K562 (cell line): ENCODE results near the gene ABHD12. TPM values are rescaled to one million over a fixed set of nuclear protein-coding genes. Genes with fewer than 3 reads are reported as not detected.

Experiments used
- BHLHE40 ChIP-seq: IDR thresholded peaks from 2 replicates; pipeline ENCODE4 v1.6.1; 2011; ENCODE audit warnings: low read length, improper control_type of control experiment
- CHD4 ChIP-seq: fragments of 200-600 bp; sonication (generic); IDR thresholded peaks from 3 replicates; pipeline ENCODE4 v1.6.1; 2012; ENCODE audit warnings: low read depth, mild to moderate bottlenecking, mixed read lengths, low read length, inconsistent platforms; ENCODE audit not compliant: insufficient read depth, insufficient replicate concordance, poor library complexity, severe bottlenecking
- DPF2 ChIP-seq: fragments of 450-650 bp; IDR thresholded peaks from 2 replicates; pipeline ENCODE4 v1.6.1; 2016
- EZH2 ChIP-seq: IDR thresholded peaks from 2 replicates; pipeline ENCODE4 v1.6.1; 2012; ENCODE audit warnings: low read depth, mild to moderate bottlenecking, inconsistent platforms, low read length, borderline replicate concordance
- HIVEP1 ChIP-seq: fragments of 250-450 bp; sonication (Bioruptor Pico); IDR thresholded peaks from 2 replicates; pipeline ENCODE4 v1.4.0; 2020; ENCODE audit warnings: mild to moderate bottlenecking
- HNRNPUL1 ChIP-seq: fragments of 200-400 bp; formaldehyde crosslinking; IDR thresholded peaks from 2 replicates; pipeline ENCODE4 v1.6.1; 2017; ENCODE audit warnings: low read length
- MBD2 ChIP-seq: sonication (generic); IDR thresholded peaks from 2 replicates; pipeline ENCODE4 v1.6.1; 2016; ENCODE audit warnings: low read depth, borderline replicate concordance
- NFRKB ChIP-seq: fragments of 450-650 bp; IDR thresholded peaks from 2 replicates; pipeline ENCODE4 v1.6.1; 2016; ENCODE audit warnings: low read depth
- NRF1 ChIP-seq, 2 experiments: fragments of 450-650 bp; IDR thresholded peaks in 1 of 2; conservative IDR thresholded peaks in 1 of 2; 2 replicates each; pipeline ENCODE4 v1.6.1; 2014; ENCODE audit warnings: mild to moderate bottlenecking in 2 of 2
- SIX5 ChIP-seq, 2 experiments: IDR thresholded peaks; 2 replicates each; pipeline ENCODE4 v1.6.1; 2011; ENCODE audit warnings: low read length in 2 of 2, borderline replicate concordance in 1 of 2, low read depth in 1 of 2, mild to moderate bottlenecking in 1 of 2, moderate library complexity in 1 of 2; ENCODE audit not compliant: insufficient read depth in 1 of 2
- TAF1 ChIP-seq: IDR thresholded peaks from 2 replicates; pipeline ENCODE4 v1.6.1; 2011; ENCODE audit warnings: mild to moderate bottlenecking, low read length, moderate library complexity; ENCODE audit not compliant: insufficient read depth, control insufficient read depth, severe bottlenecking; ENCODE audit errors: extremely low read depth
- TSC22D4 ChIP-seq: fragments of 450-650 bp; IDR thresholded peaks from 2 replicates; pipeline ENCODE4 v1.6.1; 2016; ENCODE audit warnings: missing genetic modification characterization, missing biosample characterization, control low read depth
- ZBED1 ChIP-seq: IDR thresholded peaks from 2 replicates; pipeline ENCODE4 v1.6.1; 2014
- ZC3H8 ChIP-seq: fragments of 450-650 bp; IDR thresholded peaks from 2 replicates; pipeline ENCODE4 v1.6.1; 2017
- polyA plus RNA-seq, 8 experiments: library from polyadenylated mRNA; depleted of rRNA in 4 of 8; stranded (reverse) in 5 of 8; unstranded in 3 of 8; fragments of >200 nt; fragmentation: Nextera tagmentation in 2 of 8; fragmentation: Illumina TruSeq in 1 of 8; extraction: Ambion mirVana in 2 of 8; extraction: Trizol in 1 of 8; gene quantifications; 2 replicates each; pipeline versions ENCODE4 v1.2.1 to v1.2.3, GENCODE V29; 2011 to 2014; ENCODE audit warnings: inconsistent platforms in 1 of 8, missing spikeins in 1 of 8
- total RNA-seq, 7 experiments: library from RNA; depleted of rRNA in 6 of 7; stranded (reverse); fragments of >200 nt in 6 of 7; fragmentation: Illumina TruSeq in 2 of 7; extraction: Trizol in 2 of 7; gene quantifications; 2 replicates each; pipeline versions ENCODE4 v1.2.1 to v1.2.3, GENCODE V29; 2011 to 2021; ENCODE audit warnings: low replicate concordance in 1 of 7
- TF ChIP-seq, protein P1 (sequence below): sonication (generic); formaldehyde crosslinking; IDR thresholded peaks from 2 replicates; pipeline ENCODE4 v1.8.1; 2022; ENCODE audit warnings: missing genetic modification reagents
- TF ChIP-seq, protein P2 (sequence below), 2 experiments: fragments of 450-650 bp; IDR thresholded peaks; 2 replicates each; pipeline ENCODE4 v1.6.1; 2016; ENCODE audit warnings: mild to moderate bottlenecking in 2 of 2, borderline replicate concordance in 1 of 2, low read depth in 1 of 2, moderate library complexity in 1 of 2

The ABHD12 gene
- total and polyA plus RNA-seq, 9 of the 15 experiments (the other 6 are each of a cell fraction or from before 2014, with no cell fraction given): 0.65 to 15.6 (median 9.1) TPM

DNA sequence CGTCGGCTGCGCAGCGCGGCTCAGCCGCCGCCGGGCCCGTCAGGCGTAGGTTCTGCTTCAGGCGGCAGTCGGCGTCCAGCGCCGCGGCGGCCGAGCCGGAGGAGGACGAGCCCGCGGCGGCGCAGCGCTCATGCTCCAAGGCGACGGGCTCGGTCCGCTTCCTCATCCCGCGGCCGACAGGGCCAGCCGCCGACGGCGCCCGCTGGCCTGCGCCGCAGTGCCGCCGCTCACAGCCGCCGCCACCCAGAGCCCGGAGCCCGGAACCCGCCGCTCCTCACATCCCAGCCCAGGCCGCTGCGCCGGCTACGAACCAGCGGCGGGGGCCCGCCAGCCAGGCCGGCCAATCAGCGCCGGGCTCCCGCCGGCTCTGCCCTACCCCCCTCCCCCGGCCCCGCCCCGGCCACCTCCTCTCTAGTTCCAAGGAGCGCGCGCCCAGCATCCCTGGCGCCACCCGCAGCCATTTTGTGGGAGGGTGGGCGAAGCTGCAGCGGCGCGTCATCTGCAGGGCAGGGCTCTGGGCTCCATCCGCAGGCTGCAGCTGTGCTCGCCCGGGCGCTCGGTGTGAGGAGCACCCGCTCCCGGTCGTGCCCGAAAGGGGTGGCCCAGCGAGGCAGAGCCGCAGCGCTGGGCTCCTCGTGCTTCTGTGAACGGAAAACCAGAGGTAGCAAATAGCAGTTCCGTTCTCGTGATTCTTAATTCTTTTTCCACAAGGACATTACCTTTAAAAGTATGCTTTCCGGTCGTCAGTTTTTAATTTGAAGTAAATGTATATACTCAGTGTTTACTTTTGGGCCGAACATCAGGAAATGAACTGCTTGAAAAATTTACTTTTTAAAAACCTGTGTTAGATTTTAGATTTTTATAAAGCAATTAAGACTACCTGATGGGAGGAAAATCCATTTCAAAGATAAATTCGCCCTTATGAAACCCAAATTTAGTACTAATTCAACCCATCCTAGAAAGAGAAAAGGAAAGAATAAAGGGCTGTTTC, at the start of gene ABHD12 (continued):
- TF ChIP-seq TSC22D4 (tag) (no peak), HIVEP1 (no peak), ZBED1 (no peak), ZC3H8 (no peak), HNRNPUL1 (no peak), SIX5 (IDR thresholded peaks at IDR 0.05; ENCODE audit: borderline replicate concordance in 1 of 2, insufficient read depth in 1 of 2, low read depth in 1 of 2, low read length in 2 of 2) (no peak), CHD4 (no peak), MBD2 (no peak), NFRKB (peak; percentile 59; the same call in 1 of the 2 replicates), EZH2 (no peak), TAF1 (no peak), BHLHE40 (0 out of 2 replicates have a peak, but pooled peaks have one; percentile 10), NRF1 (conservative IDR thresholded peaks at IDR 0.05 in 1 of 2, IDR thresholded peaks at IDR 0.05 in 1 of 2) (peak; percentile 40 to 70; a peak in 3 of 4 replicates), DPF2 (no peak)
- TF ChIP-seq, protein P1, sequence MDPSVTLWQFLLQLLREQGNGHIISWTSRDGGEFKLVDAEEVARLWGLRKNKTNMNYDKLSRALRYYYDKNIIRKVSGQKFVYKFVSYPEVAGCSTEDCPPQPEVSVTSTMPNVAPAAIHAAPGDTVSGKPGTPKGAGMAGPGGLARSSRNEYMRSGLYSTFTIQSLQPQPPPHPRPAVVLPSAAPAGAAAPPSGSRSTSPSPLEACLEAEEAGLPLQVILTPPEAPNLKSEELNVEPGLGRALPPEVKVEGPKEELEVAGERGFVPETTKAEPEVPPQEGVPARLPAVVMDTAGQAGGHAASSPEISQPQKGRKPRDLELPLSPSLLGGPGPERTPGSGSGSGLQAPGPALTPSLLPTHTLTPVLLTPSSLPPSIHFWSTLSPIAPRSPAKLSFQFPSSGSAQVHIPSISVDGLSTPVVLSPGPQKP (CRISPR knock-in tag): no peak
- TF ChIP-seq, protein P2, sequence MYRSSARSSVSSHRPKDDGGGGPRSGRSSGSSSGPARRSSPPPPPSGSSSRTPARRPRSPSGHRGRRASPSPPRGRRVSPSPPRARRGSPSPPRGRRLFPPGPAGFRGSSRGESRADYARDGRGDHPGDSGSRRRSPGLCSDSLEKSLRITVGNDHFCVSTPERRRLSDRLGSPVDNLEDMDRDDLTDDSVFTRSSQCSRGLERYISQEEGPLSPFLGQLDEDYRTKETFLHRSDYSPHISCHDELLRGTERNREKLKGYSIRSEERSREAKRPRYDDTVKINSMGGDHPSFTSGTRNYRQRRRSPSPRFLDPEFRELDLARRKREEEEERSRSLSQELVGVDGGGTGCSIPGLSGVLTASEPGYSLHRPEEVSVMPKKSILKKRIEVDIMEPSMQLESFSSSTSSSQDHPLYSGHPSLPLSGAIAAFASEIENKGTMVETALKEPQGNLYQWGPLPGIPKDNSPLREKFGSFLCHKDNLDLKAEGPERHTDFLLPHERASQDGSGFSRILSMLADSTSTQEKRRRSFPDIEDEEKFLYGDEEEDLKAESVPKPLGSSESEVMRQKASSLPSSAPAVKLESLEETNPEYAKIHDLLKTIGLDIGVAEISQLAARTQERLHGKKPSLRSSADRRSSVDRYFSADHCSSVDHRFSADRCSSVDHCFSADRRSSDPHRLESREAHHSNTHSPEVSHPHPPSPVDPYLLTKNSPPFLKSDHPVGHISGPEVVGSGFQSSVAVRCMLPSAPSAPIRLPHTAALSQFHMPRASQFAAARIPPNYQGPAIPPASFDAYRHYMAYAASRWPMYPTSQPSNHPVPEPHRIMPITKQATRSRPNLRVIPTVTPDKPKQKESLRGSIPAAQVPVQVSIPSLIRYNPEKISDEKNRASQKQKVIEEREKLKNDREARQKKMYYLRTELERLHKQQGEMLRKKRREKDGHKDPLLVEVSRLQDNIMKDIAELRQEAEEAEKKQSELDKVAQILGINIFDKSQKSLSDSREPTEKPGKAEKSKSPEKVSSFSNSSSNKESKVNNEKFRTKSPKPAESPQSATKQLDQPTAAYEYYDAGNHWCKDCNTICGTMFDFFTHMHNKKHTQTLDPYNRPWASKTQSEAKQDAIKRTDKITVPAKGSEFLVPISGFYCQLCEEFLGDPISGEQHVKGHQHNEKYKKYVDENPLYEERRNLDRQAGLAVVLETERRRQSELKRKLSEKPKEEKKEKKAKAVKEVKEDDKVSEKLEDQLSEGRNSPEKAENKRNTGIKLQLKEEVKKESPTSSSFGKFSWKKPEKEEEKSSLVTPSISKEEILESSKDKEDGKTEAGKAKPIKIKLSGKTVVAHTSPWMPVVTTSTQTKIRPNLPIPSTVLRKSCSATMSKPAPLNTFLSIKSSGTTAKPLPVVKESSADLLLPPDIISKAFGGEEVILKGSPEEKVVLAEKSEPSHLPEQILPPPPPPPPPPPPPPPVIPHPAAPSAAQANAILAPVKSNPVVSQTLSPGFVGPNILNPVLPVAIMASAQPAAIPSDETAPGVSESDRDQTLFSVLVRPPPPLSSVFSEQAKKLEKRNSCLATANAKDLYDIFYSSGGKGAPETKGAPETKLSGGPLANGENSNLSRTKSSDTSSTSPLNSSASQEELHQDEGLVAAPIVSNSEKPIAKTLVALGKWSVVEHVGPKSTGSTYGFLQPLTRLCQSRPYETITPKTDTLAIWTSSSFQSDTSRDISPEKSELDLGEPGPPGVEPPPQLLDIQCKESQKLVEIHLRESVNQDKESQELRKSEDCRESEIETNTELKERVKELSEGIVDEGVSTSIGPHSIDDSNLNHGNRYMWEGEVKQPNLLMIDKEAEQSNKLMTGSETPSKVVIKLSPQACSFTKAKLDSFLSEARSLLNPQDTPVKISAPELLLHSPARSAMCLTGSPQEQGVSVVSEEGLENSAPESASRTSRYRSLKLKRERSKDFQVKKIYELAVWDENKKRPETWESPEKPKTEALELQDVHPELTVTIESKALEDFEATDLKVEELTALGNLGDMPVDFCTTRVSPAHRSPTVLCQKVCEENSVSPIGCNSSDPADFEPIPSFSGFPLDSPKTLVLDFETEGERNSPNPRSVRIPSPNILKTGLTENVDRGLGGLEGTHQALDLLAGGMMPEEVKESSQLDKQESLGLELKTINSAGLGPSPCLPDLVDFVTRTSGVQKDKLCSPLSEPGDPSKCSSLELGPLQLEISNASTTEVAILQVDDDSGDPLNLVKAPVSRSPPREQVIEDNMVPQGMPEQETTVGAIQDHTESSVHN (IDR thresholded peaks at IDR 0.05; ENCODE audit: borderline replicate concordance in 1 of 2, low read depth in 1 of 2): no peak
